HG02588 (cell line): ENCODE results near the gene ORM2.
"Not testable (repeated sequence)": the region's sequence is repeated elsewhere in the genome, so short reads cannot be mapped to it uniquely, and the experiment has no call there.

Experiments used
- ATAC-seq: cut with Tn5 transposase; IDR thresholded peaks from one replicate; pipeline ENCODE4 v1.9.1; 2021; ENCODE audit warnings: mild to moderate bottlenecking, moderate library complexity; ENCODE audit not compliant: unreplicated experiment

ORM2 gene

DNA sequence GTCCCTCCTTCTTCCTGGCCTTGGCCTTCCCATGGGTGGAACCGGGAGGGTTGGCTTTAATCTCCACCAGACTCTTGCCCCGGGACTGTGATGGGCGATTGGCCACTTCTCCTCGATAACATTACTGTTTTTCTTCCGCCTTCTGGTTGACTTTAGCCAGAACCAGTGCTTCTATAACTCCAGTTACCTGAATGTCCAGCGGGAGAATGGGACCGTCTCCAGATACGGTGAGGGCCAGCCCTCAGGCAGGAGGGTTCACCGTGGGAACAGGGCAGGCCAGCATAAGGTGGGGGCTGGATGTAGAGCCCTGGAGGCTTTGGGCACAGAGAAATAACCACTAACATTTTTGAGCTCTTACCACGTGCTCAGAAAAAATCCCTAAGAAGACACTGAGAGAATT lies 967 bp downstream of the ORM2 start:
- no peak for ATAC-seq

DNA sequence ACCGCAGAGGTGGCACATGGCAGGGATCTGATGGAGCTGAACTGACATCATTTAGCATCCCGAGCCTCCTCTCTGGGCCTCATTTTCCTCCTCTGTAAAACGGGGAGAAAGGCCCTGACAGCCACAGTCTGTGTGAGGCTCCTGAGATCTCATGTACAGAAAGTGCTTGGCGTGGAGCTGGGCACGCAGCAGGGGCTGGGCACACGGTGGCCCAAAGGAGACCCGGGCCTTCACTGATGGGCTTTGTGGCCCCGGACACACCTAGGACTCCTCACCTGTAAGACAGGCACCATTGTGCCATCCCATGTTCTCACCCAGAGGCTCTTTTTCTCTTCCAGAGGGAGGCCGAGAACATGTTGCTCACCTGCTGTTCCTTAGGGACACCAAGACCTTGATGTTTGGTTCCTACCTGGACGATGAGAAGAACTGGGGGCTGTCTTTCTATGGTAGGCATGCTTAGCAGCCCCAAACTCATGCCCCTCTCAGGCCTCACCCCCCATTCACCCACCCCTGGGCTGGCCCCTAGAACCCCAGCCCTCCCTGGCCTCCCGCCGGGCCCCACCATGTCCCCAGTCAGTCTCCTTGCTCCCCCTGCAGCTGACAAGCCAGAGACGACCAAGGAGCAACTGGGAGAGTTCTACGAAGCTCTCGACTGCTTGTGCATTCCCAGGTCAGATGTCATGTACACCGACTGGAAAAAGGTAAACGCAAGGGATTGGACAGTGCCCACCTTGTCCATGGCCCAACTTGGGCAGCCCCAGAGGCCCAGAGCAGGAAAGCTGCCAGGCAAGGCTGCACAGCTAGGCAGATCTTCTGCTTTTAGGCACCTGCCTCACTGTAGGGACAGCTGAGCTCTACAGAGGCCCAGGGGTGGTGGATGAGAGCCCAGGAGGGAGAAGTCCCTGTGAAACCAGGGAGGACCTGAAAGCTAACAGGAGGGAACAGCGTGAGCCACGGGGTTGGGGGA lies 1.8 kb downstream of the ORM2 start:
- not testable (repeated sequence) for ATAC-seq

DNA sequence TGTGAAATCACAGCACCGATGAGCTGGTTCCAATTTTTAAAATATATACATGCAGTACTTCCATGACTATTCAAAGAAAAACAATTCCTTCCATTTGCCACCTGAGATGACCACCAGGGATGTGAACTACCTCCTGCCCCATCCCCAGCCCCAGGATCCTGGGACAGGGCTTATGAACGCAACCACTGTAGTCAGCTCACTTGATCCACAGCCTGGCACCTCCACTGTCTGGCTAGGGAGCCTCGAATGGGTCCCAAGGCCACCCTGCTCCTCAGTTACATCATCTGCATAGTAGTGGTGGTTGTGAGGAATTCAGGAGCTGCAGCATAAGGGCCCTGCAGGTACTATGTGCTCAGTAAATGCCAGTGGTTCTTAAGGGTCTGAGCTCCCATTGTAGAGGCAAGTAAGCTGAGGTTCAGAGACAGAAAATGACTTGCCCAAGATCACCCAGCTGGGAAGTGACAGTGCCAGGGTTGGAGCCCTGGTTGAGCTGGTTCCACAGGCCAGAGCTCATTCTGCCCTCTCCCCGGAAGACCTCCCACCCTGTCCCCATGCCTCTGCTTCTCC lies 2.9 kb downstream of the ORM2 start:
- ATAC-seq = not testable (repeated sequence)

DNA sequence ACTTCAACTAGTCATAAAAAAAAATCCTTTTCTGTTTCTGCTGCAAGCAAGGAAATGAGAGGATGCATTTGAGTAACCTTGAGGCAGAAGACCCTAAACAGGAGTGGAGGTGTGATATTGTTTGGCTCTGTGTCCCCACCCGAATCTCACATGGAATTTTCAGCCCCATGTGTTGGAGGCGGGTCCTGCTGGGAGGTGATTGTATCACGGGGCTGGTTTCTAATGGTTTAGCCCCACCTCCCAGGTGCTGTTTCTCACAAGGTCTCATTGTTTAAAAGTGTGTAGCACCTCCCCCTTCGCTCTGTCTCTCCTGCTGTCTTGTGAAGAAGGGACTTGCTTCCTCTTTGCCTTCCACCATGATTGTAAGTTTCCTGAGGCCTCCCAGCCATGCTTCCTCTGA lies 4.0 kb downstream of the ORM2 start:
- ATAC-seq = not testable (repeated sequence)

DNA sequence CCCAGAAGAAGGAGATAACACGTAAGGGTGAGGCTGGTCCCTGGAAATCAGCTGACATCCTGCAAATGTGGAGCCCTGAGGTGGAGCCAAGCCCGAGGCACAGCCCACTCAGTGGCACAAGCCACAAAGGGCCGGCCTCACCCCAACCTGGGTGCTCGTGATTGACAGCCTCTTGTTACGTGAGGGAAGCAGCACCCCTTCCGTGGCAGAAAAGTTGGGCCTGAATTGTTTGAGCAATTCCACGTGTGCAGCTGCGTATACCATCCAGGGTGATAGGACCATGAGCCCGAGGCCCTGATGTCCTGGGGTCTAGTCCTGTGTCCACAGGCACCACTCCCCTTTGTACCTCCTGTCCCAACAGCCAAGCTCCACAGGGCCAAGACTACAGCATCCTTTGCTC lies 4.8 kb downstream of the ORM2 start:
- no peak for ATAC-seq

DNA sequence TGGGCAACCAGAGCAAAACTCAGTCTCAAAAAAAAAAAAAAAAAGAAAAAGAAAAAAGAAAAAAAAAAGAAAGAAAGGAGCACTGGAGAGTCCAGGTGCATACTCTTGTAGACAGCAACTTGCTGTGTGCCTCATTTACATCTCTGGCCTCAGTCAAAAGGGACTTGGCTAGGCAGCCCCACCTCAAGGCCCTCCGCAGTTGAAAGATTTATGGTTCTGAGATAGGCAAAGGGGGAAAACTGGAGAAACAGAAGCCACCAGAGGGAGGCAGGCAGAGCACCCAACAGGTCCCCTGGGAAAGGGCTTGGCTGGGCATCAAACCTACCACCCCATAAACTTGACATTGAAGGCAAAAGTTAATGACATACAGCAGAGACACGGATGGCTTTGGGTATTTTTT lies 6.1 kb downstream of the ORM2 start:
- ATAC-seq = no peak

DNA sequence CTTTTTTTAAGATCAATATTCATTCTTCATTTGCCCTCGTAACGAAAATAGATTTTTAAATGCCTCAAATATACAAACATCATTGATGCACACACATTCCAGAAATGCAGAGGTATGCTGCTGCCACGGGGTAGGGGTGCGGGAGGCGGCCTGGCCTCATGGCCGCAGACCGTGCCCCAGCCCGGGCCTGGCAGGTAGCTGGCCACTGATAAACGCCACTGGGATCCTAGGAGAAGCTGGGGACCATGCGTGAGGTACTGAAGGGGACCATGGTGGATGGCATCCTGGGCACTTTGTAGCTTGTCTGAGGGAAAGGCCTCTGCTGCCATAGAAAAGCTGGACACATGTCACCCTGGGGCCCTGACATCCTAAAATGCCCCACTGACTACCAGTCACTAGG lies 6.5 kb downstream of the ORM2 start:
- no peak for ATAC-seq

DNA sequence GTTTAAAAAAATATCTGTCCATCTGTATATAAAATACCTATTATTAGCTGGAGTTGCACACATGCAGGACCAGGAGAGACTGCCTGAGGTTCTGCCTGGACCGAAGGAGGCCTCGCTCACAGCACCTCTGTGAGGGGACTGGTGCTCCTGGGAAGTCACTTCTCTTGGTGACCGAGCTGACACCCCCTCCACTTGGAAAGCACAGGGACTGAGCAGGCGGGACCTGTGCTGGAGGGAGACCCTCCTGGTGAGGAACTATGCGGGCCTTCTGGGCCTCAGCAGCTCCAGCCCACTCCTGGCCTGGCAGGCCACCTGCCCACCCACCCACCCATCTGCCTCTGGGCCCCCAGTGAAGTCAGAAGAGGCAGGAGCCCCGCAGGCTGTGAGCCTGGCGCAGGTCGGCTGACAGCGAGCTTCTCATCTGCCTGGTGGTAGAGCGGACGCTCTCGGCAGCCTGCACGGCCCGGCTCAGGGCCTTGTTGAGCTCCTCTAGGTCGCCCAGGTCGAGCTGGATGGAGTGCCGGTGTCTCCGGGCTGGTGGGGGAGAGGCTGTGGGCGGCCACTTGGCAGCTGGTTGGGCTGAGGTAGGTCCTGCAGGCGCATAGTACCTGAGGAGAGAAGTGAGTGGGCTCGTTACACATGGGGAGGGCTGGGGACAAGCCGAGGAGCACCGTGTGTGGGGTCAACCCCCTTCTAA lies 7.2 kb downstream of the ORM2 start:
- ATAC-seq = no peak

DNA sequence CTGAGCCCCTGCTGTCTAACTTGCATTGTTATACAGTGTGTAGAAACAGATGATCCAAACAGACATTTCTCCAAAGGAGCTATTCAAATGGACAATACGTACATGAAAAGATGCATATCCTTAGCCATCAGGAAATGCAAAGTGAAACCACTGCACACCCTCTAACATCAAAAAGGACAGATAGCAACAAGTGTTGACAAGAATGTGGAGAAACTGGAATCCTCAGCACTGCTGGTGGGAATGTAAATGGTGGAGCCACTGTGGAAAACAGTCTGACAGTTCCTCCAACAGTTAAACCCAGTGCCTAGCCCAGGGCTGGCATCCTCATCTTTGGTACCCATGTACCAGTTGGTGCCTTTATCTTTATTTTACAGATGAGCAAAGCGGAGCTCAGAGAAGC lies 8.5 kb downstream of the ORM2 start:
- ATAC-seq = no peak

DNA sequence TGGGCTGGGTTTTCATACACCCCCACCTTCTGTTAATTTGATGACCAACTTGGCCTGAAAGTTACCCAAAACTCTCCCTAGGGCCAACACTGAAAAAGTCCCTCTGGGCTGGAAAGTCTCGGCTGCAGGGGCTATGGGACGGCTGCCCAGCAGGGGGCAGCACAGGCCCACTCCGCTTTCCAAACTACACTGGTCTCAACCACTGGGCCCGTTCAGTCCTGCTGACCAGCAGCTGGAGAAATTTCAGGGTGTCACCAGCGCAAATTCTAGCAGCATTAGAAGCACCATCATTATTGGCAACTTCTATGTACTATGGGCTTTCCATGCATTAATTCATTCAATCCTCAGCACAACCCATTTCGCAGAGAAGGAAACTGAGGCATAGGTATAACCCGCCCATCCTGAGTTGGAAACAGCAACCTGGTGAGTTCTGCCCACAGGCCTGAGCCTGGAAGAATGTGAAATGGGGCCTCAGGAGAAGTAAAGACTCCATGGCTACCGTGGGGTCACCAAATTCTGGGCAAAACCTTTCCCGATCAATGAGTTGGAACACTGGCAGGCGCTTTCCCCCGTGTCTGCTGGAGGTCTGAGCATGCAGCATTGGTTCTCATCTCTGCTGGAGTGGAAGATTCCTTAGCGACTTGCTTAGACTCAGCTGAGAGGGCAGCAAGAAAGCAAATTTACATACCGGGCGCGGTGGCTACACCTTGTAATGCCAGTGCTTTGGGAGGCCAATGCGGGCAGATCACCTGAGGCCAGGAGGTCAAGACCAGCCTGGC lies 9.7 kb downstream of the ORM2 start:
- ATAC-seq = no peak

DNA sequence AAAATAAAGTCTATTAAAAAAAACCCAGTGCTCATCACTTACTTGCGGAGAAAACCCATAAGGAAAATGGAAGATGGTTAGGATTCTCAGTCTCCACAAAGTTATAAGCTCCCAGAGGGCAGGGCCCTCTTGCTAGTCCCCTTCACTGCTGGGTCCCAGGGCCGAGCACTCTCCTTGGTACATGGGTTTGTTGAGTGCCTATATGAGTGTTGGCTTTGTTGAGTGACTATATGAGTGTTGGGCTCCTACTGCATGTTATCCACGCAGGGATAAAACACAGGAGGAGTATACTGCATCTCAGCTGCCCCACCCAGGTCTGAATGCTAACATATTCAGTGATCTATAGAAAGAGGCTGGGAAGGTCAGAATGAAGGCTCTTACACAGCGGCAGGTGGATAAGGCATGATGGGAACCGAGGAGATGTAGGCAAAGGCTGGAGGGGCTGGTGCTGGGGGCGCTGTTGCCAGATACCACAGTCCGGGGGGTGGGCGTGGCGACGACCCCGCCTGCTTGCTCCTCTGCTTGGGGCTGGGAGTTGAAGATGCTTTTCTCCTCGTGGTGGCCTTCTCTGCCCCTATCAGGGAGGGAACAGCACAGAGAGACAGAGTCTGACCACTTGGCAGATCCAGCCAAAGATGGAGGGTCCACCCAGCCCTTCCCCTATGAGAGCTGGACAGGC lies 11.6 kb downstream of the ORM2 start:
- ATAC-seq = no peak

DNA sequence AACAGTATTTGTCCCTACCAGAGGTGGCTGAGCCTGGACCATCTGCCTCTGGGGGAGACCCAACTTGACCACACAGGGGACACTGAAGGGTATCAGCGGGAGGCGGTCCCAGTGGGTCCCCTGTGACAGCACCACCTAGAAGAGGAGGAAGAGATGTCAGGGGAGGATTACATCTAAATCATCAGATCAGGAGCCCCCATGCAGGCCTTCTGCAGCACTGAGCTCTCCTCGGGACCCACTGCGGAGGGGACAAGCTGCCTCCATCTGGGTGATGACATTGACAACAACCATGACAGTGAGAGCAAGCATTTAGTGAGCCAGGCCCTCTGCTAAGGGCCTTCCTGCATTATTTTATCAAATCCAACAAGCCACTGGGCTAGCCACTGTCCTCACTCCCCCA lies 12.3 kb downstream of the ORM2 start:
- no peak for ATAC-seq

DNA sequence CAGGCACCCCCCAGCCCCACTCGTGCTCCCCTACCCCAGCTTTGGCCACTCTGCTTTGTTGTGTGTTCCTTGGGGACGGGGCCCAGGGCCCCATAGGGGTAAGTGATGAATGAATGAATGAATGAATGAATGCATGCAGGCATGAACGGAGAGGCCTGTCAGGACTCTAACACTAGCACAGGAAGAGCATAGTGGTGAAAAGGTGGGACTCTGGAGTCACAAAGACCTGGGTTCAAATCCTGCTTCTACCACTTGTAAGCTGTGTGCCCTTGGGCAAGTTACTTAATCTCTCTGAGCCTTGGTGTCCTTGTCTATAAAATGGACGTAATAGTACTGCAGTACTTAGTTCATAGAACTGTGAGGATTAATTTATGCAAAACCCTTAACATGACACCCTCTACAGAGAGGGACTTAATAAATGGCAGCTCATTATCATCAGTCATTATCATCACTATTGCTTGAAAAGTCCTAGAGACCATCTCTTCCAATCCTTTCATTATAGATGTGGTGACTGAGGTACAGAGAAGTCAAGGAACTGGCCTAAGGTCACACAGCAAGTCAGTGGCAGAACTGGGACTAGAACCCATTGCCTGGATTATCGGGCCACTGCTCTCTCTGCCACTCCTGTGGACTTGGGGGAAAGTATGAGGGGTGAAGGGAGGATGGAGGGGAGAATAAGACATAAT lies 13.2 kb downstream of the ORM2 start:
- no peak for ATAC-seq

DNA sequence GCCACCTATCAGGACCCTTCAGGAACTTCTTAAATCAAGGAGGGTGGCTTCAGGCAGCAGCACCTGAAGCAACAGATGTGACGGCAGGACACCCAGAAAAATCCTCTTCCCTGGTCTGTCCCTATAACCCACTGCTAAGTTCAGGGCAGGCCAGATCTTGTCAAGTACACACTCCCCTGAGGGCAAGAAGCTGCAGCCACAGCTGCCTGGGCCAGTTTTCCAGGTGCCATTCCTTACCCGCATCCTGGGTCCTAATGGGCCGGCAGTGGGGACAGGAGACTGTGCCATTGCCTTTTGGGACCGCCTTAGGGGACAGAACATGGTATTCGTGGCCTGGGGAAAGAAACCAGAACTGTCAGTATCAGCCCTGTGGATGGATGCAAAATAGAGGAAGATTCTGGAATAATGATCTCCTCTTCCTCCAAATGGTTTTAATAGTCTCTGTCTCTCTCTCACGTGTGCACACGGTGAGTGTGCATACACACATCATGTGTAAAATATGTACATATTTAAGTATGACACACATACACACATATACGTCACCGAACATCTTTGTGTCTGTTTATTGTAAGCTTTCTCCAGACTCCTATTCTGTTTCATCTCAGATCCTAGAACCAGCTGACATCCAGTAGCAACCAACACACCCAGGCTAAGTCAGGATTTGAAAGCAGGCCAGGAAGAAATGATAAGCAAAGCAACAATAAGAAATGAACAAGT lies 14.0 kb downstream of the ORM2 start:
- ATAC-seq = no peak

DNA sequence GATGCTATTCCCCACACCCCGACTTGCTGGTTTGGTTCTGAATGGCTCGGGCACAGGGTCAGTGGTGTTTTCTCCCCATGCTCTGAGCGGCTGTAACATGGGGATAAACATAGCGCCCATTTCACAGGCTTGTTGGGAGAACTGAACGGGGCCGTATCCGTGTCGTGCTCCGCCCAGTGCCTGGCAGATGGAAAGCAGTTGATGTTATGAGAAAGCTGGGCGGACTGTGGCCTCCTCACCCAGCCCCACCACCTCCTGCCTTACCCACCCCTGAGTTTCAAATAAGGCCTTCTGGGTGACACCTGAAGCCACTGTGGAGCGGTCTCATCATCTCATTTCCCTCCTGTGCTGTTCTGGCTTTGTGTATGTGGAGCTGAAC lies 14.5 kb downstream of the ORM2 start:
- no peak for ATAC-seq

DNA sequence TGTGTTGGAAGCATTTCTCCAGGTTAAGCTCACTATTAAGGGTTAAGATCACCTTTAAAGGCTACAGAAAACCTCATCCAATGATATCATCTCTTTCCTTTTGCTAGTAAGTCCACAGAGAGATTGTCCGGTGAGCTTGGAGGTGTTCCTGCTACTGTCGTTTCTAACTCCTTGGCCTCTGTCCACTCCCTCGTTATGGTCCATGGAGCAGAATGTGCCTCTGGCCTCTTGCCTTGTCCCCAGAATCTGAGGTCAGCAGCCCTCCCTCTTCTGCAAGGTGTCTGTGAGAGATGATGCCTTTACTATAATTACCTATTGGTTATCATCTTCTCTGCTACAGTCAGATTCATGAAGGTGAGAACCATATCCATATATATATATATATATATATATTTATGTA lies 15.0 kb downstream of the ORM2 start:
- no peak for ATAC-seq

DNA sequence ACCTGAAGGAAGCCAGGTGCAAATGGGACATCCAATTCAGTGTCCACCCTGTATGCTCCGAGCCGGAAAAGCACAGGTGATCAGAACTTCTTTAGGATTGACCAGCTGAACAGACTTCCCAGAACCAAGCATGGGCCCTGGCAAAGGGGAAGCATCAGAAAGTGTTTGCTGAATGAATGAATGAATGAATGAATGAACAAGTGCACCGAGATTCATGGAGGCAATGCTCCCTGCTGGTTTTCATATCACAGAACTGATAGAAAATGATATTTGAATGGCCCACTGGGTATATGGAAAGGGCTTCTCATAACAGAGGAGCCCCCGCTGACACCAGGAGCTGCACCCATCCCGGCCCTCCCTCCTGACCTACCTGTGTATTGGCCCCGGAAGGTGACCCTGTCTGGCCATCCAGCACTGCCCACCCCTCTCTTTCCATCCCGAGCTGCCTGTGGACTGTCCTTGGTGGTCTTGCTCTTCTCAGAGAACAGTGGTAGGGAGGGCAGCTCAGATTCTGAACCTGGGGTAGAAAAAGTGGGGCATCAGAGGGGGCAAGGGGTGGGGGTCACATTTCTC lies 15.9 kb downstream of the ORM2 start:
- ATAC-seq = no peak

DNA sequence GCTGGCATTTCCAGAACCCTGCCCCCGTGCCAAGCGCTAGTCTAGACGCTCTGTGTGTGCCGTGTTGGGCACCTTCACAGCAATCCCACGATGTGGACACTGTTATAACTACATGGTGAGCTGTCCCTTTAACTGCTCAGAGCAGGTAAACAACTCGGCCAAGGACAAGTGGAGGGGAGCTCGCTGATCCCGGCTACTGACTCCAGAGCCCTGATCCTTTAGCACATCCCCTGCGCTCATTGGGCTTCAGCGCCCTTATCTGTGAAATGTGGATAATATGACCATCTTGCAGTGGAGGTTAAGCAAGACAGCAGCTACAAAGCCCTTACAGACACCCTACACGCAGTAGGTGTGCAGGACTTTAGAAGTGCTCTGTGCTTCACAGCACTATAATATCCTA lies 16.5 kb downstream of the ORM2 start:
- ATAC-seq = no peak

DNA sequence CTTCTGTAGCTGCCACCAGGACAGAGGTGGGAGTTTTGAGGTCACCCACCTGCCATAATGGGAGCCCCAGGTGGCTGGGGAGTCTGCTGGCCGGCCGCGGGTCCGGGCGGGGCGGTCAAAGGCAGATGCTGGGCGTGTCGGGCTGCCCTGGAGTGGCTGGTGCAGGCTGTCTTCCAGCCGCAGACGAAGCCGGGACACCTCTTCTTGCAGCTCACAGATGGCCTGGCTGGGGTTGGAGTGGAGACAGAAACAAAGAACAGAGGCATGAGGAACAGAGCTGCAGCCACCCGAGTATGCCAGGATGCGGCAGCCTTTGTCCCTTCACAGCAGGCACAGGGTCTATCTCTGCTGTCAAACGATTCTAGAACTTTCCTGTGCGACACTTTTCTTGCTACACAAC lies 18.0 kb downstream of the ORM2 start:
- no peak for ATAC-seq
